SK-N-SH (cell line): Measurements from ENCODE around the gene KCNQ5. TPM values are rescaled to one million over a fixed set of nuclear protein-coding genes. Genes with fewer than 3 reads are reported as not detected.

Source experiments
- CTCF ChIA-PET: fragments of 300-600, 350-600 bp; formaldehyde crosslinking; extraction: SDS; loops from one replicate; lab custom pipeline; 2021; lab: Yijun Ruan, JAX
- POLR2A ChIA-PET: fragments of 350-600 bp; sonication (Branson Sonifier 250); formaldehyde crosslinking; extraction: SDS; loops from one replicate; lab custom pipeline; 2020; ENCODE audit warnings: antibody characterized with exemption, inconsistent platforms; lab: Yijun Ruan, JAX
- DNase-seq: peaks from one replicate; pipeline ENCODE4 v3.0.0; 2012
- H2AFZ ChIP-seq: fragments of 200-600 bp; sonication (generic); 2 replicates; pipeline ENCODE4 v1.8.1; 2016; ENCODE audit warnings: antibody characterized with exemption, mild to moderate bottlenecking, low read depth
- H3F3A ChIP-seq: fragments of 200-600 bp; sonication (generic); replicated peaks from 2 replicates; pipeline ENCODE3; 2016; ENCODE audit warnings: antibody characterized with exemption, mild to moderate bottlenecking; ENCODE audit not compliant: insufficient read depth
- H3K27ac ChIP-seq, 2 experiments: fragments of 200-500 bp in 1 of 2; fragments of 200-600 bp in 1 of 2; sonication (Bioruptor generic) in 1 of 2; sonication (generic), shearing (Covaris generic) in 1 of 2; 2 replicates each; pipeline versions ENCODE4 v1.5.1 to v1.6.1; 2014 to 2016; ENCODE audit warnings: low read depth in 2 of 2, inconsistent platforms in 1 of 2, low read length in 1 of 2, mild to moderate bottlenecking in 1 of 2, mixed read lengths in 1 of 2
- H3K27me3 ChIP-seq: fragments of 200-600 bp; sonication (generic), shearing (Covaris generic); 2 replicates; pipeline ENCODE4 v1.6.1; 2016; ENCODE audit warnings: mixed run types; ENCODE audit not compliant: insufficient read depth
- H3K36me3 ChIP-seq, 2 experiments: fragments of 200-500 bp in 1 of 2; fragments of 200-600 bp in 1 of 2; sonication (Bioruptor generic) in 1 of 2; sonication (generic) in 1 of 2; replicated peaks in 1 of 2; 2 replicates each; pipeline versions ENCODE3 to v1.5.1; 2014 to 2016; ENCODE audit warnings: low read length in 1 of 2, mild to moderate bottlenecking in 1 of 2; ENCODE audit not compliant: insufficient read depth in 2 of 2, control insufficient read depth in 1 of 2
- H3K4me1 ChIP-seq, 2 experiments: fragments of 200-500 bp in 1 of 2; fragments of 200-600 bp in 1 of 2; sonication (Bioruptor generic) in 1 of 2; sonication (generic), shearing (Covaris generic) in 1 of 2; 2 replicates each; pipeline versions ENCODE4 v1.5.1 to v1.6.1; 2014 to 2016; ENCODE audit warnings: low read depth in 1 of 2, low read length in 1 of 2, mixed run types in 1 of 2; ENCODE audit not compliant: insufficient read depth in 2 of 2, control insufficient read depth in 1 of 2
- H3K4me2 ChIP-seq: fragments of 200-600 bp; sonication (generic), shearing (Covaris generic); 2 replicates; pipeline ENCODE4 v1.6.1; 2017; ENCODE audit warnings: mixed run types
- H3K4me3 ChIP-seq, 2 experiments: fragments of 200-500 bp in 1 of 2; fragments of 200-600 bp in 1 of 2; sonication (Bioruptor generic) in 1 of 2; sonication (generic), shearing (Covaris generic) in 1 of 2; 2 replicates each; pipeline versions ENCODE4 v1.5.1 to v1.8.1; 2014 to 2016; ENCODE audit warnings: low read depth in 2 of 2, inconsistent platforms in 1 of 2, low read length in 1 of 2, mild to moderate bottlenecking in 1 of 2, mixed read lengths in 1 of 2, moderate library complexity in 1 of 2
- H3K79me2 ChIP-seq: fragments of 200-600 bp; sonication (generic); 2 replicates; pipeline ENCODE4 v1.8.1; 2017; ENCODE audit warnings: mild to moderate bottlenecking; ENCODE audit not compliant: insufficient read depth
- H3K9ac ChIP-seq: fragments of 200-600 bp; sonication (generic); 2 replicates; pipeline ENCODE4 v1.6.1; 2017; ENCODE audit warnings: mixed run types
- H3K9me2 ChIP-seq: fragments of 200-600 bp; sonication (generic); 2 replicates; pipeline ENCODE4 v1.6.1; 2017; ENCODE audit warnings: mixed run types
- H3K9me3 ChIP-seq: fragments of 200-600 bp; sonication (generic); 2 replicates; pipeline ENCODE4 v1.6.1; 2017; ENCODE audit warnings: mixed run types, mild to moderate bottlenecking, moderate library complexity
- H4K20me1 ChIP-seq: fragments of 200-600 bp; sonication (generic); 2 replicates; pipeline ENCODE4 v1.6.1; 2017; ENCODE audit warnings: mild to moderate bottlenecking, mixed run types; ENCODE audit not compliant: insufficient read depth
- MAX ChIP-seq: IDR thresholded peaks from 2 replicates; pipeline ENCODE4 v1.4.0; 2012; ENCODE audit warnings: low read depth
- MEF2A ChIP-seq: IDR thresholded peaks from 2 replicates; pipeline ENCODE4 v1.4.0; 2012; ENCODE audit warnings: low read depth, borderline replicate concordance
- MXI1 ChIP-seq: IDR thresholded peaks from 2 replicates; pipeline ENCODE4 v1.6.1; 2012; ENCODE audit warnings: mild to moderate bottlenecking, low read depth, low read length, improper control_type of control experiment
- NFIC ChIP-seq: IDR thresholded peaks from 2 replicates; pipeline ENCODE4 v1.4.0; 2012; ENCODE audit warnings: borderline replicate concordance
- REST ChIP-seq: IDR thresholded peaks from 2 replicates; pipeline ENCODE4 v1.6.1; 2012; ENCODE audit warnings: mild to moderate bottlenecking, low read depth, low read length, moderate library complexity
- RFX5 ChIP-seq: IDR thresholded peaks from 2 replicates; pipeline ENCODE4 v1.6.1; 2012; ENCODE audit warnings: mild to moderate bottlenecking, improper control_type of control experiment, low read length
- WGBS: methylation state at CpG from one replicate; pipeline ENCODE4 v1.1.6; 2017; ENCODE audit warnings: low lambda C conversion rate; 5-methylcytosine and 5-hydroxymethylcytosine counted together
- polyA plus RNA-seq, 3 experiments: library from polyadenylated mRNA; depleted of rRNA; stranded (reverse); fragments of >200 nt; gene quantifications; 2 replicates each; pipeline ENCODE4 v1.2.3, GENCODE V29; 2012
- TF ChIP-seq, protein P1 (sequence below): IDR thresholded peaks from 2 replicates; pipeline ENCODE4 v1.4.0; 2012; ENCODE audit warnings: low read depth, borderline replicate concordance
- TF ChIP-seq, protein P2 (sequence below): IDR thresholded peaks from 2 replicates; pipeline ENCODE4; 2012

KCNQ5 gene
- polyA plus RNA-seq, 1 of the 3 experiments (the other 2 are of a cell fraction) = 3.2 TPM

GRCh38 chr6:72741083-72741482, 119.2 kb downstream of the KCNQ5 start:
- no peak for DNase-seq
- no peak overlapping the region for H3K27ac ChIP-seq
- POLR2A ChIA-PET = no interaction called here

DNA sequence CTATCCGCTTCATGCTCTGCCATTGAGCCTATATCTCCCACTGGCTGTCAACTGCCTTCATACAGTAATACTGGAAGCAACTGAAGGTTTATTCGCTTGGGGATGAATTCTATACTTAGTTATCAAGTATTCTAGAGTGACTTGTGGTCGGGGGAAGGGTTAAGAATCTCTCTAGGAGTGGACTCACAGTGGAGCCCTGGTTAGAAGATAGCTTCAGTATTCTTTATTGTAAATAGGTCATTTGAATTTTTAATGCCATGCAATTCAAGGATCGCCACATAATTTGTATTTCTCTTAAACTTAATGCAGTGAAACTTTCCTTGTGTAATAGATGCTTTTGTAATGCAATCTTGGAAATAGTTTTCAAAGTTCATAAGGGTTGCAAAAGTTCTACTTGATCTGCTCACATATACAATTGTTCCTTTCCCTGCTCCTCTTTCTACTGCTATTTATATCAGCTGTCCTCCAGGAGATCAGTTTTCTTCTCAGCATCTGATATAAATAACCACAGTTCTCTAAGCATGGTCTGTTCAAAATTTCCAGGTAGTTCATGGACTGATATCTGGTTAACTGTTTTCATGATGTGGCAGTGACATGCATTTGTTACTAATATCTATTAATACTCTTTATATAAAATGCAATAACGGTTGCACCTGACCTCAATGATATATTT, 120.3 kb downstream of the KCNQ5 start:
- TF ChIP-seq REST (no peak), MAX (no peak)
- 86% methylated on average over 5 of the region's 5 CpGs for WGBS
- Histone ChIP-seq H3K79me2 (peaks cover 63% of the 10 kb centered on the region), H3K27me3 (no peaks in the 10 kb centered on the region), H2AFZ (no peak overlapping the region), H3K36me3 (peaks cover 0 to 4% of the 10 kb centered on the region in 2 experiments), H3K4me3 (no peak overlapping the region), H3K4me1 (peaks cover 0 to 26% of the 10 kb centered on the region in 2 experiments; a peak in 3 of 4 replicates), H3F3A (peaks cover 12% of the 10 kb centered on the region), H3K9ac (no peak overlapping the region), H3K4me2 (no peak overlapping the region), H3K9me2 (no peaks in the 10 kb centered on the region), H3K9me3 (no peaks in the 10 kb centered on the region), H4K20me1 (no peaks in the 10 kb centered on the region), H3K27ac (no peak overlapping the region)
- POLR2A ChIA-PET = no interaction called here
- CTCF ChIA-PET = no interaction called here
- no peak for DNase-seq

More at GRCh38 chr6:72741083-72741482, 119.2 kb downstream of the KCNQ5 start:
- Histone ChIP-seq H2AFZ (no peak overlapping the region), H3K79me2 (peaks cover 63% of the 10 kb centered on the region), H3K36me3 (peaks cover 0 to 4% of the 10 kb centered on the region in 2 experiments), H3K4me1 (peaks cover 0 to 24% of the 10 kb centered on the region in 2 experiments; a peak in 3 of 4 replicates), H3K4me2 (no peak overlapping the region), H3K4me3 (no peak overlapping the region), H3F3A (peaks cover 12% of the 10 kb centered on the region), H4K20me1 (no peaks in the 10 kb centered on the region), H3K9me3 (no peaks in the 10 kb centered on the region), H3K27me3 (no peaks in the 10 kb centered on the region), H3K9ac (no peak overlapping the region), H3K9me2 (no peaks in the 10 kb centered on the region)
- TF ChIP-seq, protein P1, sequence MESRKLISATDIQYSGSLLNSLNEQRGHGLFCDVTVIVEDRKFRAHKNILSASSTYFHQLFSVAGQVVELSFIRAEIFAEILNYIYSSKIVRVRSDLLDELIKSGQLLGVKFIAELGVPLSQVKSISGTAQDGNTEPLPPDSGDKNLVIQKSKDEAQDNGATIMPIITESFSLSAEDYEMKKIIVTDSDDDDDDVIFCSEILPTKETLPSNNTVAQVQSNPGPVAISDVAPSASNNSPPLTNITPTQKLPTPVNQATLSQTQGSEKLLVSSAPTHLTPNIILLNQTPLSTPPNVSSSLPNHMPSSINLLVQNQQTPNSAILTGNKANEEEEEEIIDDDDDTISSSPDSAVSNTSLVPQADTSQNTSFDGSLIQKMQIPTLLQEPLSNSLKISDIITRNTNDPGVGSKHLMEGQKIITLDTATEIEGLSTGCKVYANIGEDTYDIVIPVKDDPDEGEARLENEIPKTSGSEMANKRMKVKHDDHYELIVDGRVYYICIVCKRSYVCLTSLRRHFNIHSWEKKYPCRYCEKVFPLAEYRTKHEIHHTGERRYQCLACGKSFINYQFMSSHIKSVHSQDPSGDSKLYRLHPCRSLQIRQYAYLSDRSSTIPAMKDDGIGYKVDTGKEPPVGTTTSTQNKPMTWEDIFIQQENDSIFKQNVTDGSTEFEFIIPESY = no peak
- TF ChIP-seq NFIC = no peak
- no peak for TF ChIP-seq MEF2A
- TF ChIP-seq, protein P2, sequence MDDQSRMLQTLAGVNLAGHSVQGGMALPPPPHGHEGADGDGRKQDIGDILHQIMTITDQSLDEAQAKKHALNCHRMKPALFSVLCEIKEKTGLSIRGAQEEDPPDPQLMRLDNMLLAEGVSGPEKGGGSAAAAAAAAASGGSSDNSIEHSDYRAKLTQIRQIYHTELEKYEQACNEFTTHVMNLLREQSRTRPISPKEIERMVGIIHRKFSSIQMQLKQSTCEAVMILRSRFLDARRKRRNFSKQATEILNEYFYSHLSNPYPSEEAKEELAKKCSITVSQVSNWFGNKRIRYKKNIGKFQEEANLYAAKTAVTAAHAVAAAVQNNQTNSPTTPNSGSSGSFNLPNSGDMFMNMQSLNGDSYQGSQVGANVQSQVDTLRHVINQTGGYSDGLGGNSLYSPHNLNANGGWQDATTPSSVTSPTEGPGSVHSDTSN = no peak
- no peak for TF ChIP-seq MXI1
- TF ChIP-seq RFX5 = no peak
- 76% methylated on average over 3 of the region's 3 CpGs for WGBS
- CTCF ChIA-PET = interaction anchor here (1.5 kb wide), 1 partner anchor 10 kb away, joined by 4 read pairs; no protein-coding TSS in a partner anchor
